Measurements from ENCODE around the gene SSPN.
"Not testable (repeated sequence)": the region's sequence is repeated elsewhere in the genome, so short reads cannot be mapped to it uniquely, and the experiment has no call there.

SSPN gene

GRCh38 chr12:26233631-26234030 is 38.3 kb downstream of the SSPN start:
- no peak for DNase-seq

GRCh38 chr12:26235465-26235864 is 40.1 kb downstream of the SSPN start:
- DNase-seq: not testable (repeated sequence)

GRCh38 chr12:26238341-26239121 is 43.2 kb downstream of the SSPN start:
- no peak for DNase-seq

GRCh38 chr12:26239122-26239851 is 43.9 kb downstream of the SSPN start:
- no peak for DNase-seq

GRCh38 chr12:26239852-26240815 is 44.8 kb downstream of the SSPN start:
- DNase-seq: no peak

- no peak for DNase-seq
Observed at GRCh38 chr12:26241080-26241479, 45.7 kb downstream of the SSPN start.

GRCh38 chr12:26242683-26243082 is 47.3 kb downstream of the SSPN start:
- no peak for DNase-seq

GRCh38 chr12:26244503-26244902 is 49.1 kb downstream of the SSPN start:
- no peak for DNase-seq

GRCh38 chr12:26245175-26245942 is 50.0 kb downstream of the SSPN start:
- no peak for DNase-seq

GRCh38 chr12:26246483-26247164 is 51.3 kb downstream of the SSPN start:
- no peak for DNase-seq

GRCh38 chr12:26247873-26248272 is 52.5 kb downstream of the SSPN start:
- no peak for DNase-seq

GRCh38 chr12:26250801-26251200 is 55.4 kb downstream of the SSPN start:
- DNase-seq: no peak

- no peak for DNase-seq
Observed at GRCh38 chr12:26251600-26251999, 56.2 kb downstream of the SSPN start.

GRCh38 chr12:26252946-26253345 is 57.6 kb downstream of the SSPN start:
- no peak for DNase-seq

GRCh38 chr12:26255893-26256645 is 60.7 kb downstream of the SSPN start:
- no peak for DNase-seq

GRCh38 chr12:26264215-26264838 is 69.0 kb downstream of the SSPN start:
- no peak for DNase-seq

- no peak for DNase-seq
Observed at GRCh38 chr12:26265606-26266005, 70.2 kb downstream of the SSPN start.

GRCh38 chr12:26266881-26267280 is 71.5 kb downstream of the SSPN start:
- DNase-seq: no peak

GRCh38 chr12:26268841-26269561 is 73.6 kb downstream of the SSPN start:
- no peak for DNase-seq
